ENCODE measurements around the gene SIT1.

DNA sequence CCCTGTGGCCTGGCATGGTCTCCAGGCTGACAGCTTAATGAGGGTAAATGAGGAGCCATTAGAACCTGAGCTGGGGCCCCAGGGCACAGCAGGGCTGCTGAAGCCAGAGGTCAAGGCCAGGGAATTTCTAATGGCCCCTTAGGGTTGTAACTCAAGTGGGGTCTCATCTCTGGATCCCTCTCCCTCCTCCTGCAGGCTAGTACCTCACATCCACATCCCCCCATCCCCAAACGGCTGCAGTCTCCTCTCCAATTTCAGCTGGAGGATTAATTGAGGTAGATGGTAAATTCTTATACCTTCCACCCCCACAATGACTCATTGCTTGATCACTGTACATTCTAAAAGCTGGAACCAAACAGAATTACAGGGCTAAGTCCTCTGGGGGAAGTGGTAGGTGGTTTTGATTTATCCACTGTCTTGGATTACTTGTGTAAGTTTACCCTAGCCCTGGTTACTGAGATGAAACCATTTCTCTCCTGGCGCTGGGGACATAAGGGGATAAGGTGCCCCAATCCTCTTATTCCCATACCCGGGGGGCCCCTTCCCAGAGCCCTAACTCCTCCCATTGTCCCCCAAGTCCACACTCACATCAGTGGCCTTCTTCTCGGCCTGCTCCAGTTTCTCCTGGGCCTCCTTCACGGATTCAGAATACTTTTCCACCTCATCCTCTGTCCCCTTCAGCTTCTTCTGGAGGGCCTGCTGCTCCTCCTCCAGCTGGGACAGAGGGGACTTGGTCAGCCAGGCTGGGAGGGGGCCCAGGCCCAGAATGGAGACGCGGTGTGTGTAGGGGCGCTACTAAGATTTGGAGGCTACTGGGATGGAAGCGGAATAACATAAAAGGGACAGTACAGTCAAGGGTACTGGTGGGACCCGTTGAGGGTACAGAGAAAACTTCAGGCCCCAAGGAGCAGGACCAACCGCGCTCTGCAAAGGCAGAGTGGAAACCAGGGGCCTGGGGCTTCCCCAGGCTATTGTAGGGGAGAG lies 38.1 kb upstream of the SIT1 start:
- TF ChIP-seq POLR2A (IDR thresholded peaks at IDR 0.05) (no peak), CTCF (IDR thresholded peaks at IDR 0.05) (no peak)
